ENCODE results near the gene FAM168A.

The FAM168A gene

DNA sequence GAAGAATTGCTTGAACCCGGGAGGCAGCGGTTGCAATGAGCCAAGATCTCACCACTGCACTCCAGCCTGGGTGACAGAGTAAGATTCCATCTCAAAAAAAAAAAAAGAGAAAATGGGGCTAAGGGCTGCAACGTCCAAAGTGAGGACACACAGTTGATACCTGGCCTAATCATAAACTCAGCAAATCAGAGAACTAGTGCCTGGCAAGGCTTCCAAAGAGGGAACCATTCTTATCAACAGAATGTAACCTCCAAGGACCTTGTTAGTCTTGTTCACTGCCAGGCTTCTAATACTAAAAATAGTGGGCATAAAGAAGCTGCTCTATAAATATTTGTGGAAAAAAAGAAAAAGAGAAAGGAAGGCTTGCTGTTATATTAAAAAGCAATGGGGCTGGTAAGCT is 42.3 kb downstream of the FAM168A start:
- no peak for DNase-seq (ENCODE audit: low spot score)

- no peak for DNase-seq (ENCODE audit: low spot score)
These were observed 43.1 kb downstream of the FAM168A start for GRCh38 chr11:73554671-73555320.

DNA sequence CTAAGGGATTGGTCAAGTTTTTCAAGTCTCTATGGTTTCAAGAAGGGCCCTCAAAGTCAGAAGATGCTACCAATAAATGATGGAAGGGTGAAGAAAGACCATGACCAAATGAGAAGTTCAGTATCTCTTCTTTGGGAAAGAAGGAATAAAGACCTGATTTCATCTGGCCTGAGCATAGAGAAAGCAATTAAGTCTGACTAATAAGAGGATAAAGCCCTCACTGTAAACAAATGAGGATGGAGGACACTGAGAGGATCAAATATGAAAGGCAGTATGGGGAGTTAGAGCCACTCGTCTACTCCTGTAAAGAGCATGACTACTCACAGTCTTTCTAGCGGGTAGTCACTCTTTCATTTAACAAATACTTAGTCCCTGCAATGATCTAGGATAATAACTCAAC is 44.6 kb downstream of the FAM168A start:
- no peak for DNase-seq (ENCODE audit: low spot score)

DNA sequence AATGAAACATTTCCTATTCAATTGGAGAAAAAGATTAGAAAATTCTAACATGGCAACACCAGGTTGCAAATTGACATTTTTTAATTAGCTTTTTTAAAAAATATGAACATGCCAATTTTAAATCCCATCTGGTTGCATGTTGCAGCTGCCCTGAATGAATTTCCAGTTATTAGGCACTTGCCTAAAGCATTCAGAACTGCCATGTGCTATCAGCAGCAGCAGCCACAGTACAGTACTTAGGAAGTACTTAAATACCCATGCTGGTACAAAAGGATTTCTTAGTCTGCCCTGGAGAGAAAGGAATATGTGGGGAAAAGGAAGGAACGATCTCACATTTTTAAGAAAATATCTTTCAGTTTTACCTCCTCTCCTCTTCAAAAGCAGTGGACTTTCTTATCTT is 46.2 kb downstream of the FAM168A start:
- no peak for DNase-seq (ENCODE audit: low spot score)

- DNase-seq (ENCODE audit: low spot score) = no peak
These were observed 48.5 kb downstream of the FAM168A start for GRCh38 chr11:73549376-73549775.

DNA sequence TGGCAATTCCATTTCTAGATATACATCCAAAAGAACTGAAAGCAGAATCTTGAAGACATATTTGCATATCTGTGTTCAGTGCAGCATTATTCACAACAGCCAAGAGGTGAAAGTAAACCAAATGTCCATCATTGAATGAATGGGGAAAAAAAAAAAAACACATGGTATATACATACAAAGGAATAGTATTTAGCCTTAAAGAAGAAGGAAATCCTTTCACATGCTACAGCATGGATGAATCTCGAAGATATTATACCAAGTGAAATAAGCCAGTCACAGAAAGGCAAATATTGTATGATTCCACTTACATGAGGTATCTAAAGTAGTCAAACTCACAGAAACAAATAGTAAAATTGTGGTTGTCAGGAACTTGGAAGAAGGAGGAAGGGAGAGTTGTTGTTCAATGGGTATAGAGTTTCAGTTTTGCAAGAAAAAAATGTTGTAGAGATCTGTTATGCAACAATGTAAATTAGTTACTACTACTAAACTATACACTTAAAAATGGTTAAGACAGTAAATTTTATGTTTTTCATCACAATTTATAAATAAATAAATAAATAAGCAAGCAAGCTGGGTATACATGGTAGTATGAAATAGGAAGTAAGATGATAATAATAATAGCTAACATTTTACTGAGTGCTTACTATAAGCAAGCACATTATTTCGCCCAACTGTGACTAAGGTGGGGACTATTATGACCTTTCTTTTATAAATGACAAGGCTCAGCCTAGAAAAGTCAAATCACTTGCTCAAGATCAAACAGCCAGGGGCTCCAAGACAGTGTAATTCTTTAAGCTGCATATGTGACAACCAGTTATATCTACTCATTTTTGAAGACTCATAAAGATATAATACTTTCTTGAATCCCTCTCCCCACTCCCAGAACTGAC is 50.0 kb downstream of the FAM168A start:
- no peak for DNase-seq (ENCODE audit: low spot score)

- no peak for DNase-seq (ENCODE audit: low spot score)
These were observed 55.7 kb downstream of the FAM168A start for GRCh38 chr11:73542175-73542574.

GRCh38 chr11:73539506-73540084 is 58.3 kb downstream of the FAM168A start:
- no peak for DNase-seq (ENCODE audit: low spot score)

GRCh38 chr11:73538381-73538872 is 59.5 kb downstream of the FAM168A start:
- peak; percentile 30 for DNase-seq (ENCODE audit: low spot score)

- no peak for DNase-seq (ENCODE audit: low spot score)
These were observed 59.9 kb downstream of the FAM168A start for GRCh38 chr11:73537969-73538368.

DNA sequence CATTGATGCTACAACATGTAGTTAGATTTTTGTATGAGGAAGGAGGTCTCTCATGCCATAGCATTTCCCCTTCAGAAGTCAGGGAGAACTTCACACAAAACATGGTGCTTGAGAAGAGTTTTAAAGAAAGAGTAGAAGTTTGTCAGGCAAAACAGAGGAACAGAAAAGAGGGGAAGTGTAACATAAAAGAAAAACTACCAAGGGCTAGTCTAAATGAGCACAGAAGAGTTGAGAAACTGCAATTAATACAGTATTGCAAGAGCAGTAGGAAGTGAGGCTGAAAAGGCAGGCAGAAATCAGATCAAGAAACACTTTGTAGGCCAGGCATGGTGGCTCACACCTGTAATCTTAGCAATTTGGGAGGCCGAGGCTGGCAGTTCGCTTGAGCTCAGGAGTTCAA is 61.0 kb downstream of the FAM168A start:
- DNase-seq (ENCODE audit: low spot score) = no peak

DNA sequence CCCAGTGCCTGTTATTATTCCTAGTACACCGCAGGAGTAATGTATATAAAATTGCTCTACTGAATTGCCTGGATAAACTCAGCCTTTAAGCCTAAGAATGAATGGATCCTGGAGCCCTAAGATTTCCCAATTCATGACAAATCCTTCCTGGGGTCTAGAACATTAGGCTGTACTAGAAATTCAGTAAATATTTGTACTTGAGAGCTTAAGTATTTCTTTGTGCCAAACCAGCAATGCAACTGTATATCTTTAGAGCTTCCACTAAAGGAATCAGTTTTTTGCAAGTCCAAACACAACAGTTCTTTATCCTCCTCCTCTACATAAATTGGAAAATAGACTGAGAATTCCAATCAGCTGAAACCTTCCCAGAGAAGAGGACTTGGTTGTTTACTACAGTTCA is 65.6 kb downstream of the FAM168A start:
- DNase-seq (ENCODE audit: low spot score) = no peak

- no peak for DNase-seq (ENCODE audit: low spot score)
These were observed 66.5 kb downstream of the FAM168A start for GRCh38 chr11:73531386-73531785.

DNA sequence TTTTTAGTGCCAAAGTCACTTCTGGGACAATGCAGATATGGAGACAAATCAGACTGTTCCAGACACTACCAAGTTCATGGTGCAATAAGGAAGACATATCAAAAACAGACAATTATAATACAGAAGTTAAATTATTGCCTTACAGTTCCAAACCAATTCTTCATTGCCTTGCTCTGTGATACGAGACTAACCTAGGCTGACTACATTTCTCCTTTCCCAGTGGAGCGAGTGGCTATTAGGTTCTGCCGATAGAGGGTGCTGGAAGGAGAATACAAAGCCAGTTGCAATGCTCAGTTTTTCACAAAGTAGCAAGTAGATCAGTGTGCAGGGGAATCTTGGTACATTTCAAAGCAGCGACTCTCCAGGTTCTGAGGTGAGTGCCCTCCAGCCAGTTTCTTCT is 67.8 kb downstream of the FAM168A start:
- no peak for DNase-seq (ENCODE audit: low spot score)

DNA sequence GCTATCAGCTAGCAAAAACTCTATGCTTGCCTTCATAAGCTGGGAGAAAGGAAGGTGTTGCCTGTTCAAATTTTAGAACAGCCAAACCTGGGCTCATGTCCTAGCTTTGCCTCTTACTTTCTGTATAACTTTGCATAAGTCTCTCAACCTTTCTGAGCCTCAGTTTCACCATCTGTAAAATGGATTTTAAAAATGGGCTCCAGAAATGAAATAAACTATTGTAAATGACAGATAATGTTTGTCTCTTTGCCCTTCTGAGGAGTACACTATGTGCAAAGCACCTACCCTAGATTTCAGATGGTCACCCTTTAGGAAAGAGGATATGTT is 68.7 kb downstream of the FAM168A start:
- no peak for DNase-seq (ENCODE audit: low spot score)

GRCh38 chr11:73528483-73529203 is 69.3 kb downstream of the FAM168A start:
- no peak for DNase-seq (ENCODE audit: low spot score)

DNA sequence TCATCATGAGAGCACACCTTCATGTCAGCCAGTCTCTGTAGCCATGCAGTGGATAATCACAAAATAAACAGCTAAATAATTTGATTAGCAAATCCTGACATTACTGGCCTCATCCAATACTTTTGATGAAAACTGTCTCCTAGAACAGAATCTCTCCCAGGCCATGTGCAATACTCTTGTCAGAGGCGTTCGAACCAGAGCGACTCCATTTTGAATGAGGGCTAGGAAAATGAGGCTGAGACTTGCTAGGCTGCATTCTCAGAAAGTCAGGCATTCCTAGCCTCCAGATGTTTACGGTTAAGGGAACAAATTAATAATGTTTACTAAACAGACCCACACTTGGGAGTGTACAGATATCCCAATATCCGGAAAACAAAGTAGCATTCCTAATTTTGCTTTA is 69.9 kb downstream of the FAM168A start:
- DNase-seq (ENCODE audit: low spot score) = no peak

DNA sequence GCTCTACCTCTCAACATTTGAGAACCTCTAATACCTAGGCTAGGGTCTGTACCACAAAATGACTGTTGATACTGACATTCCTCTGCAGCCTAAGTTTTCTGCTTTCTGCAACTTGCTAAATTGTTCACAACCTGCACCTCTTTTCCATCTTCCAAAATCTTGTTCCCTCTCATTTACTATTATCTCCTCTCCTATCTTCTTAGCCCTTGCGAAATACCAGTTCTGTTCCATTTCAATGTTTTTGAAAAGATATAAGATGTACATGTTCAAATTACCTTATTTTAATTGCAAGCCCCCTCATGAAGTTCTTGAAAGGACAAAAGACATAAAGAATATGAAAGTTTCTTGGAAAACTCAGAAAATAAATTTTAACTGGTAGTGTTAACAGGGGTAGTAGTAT is 72.3 kb downstream of the FAM168A start:
- no peak for DNase-seq (ENCODE audit: low spot score)

- no peak for DNase-seq (ENCODE audit: low spot score)
These were observed 73.1 kb downstream of the FAM168A start for GRCh38 chr11:73524774-73525173.

- DNase-seq (ENCODE audit: low spot score) = peak; percentile 63
These were observed 76.3 kb downstream of the FAM168A start for GRCh38 chr11:73521621-73522020.

DNA sequence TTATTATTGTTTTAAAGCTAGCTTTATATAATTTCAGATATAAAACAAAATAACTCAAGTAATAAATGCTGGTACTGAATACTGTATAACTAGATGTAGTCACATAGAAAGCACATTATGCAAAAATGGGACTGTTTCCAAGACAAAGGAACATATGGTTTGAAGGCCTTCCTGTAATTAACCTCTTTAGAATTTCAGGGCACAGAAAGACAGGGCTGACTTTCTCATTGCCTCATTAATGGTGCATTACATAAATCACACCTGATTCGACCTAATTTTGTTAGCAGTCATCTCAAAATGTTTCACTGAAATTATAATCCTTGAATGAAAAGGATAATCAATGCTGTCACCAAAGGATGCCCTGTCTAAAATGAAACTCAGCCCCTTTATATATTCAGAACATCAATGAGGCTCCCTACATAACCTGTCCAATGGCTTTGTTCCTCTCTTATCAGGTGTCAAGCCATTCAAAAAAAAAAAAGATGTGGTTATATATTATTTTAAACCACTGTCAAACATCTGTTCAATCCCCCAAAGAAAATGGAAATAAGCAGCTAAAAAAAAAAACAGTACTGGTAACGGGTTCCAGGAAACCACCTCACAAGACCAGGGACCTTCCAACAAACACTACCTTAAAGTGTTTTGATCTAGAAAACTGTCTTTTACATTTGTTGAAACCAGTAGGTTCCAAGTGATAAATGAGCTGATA is 77.4 kb downstream of the FAM168A start:
- no peak for DNase-seq (ENCODE audit: low spot score)

GRCh38 chr11:73519266-73519665 is 78.6 kb downstream of the FAM168A start:
- no peak for DNase-seq (ENCODE audit: low spot score)

Measured in AG08395 (cell line).